GM19023 (cell line): Measurements from ENCODE around the gene RYR2.

Experiments used
- ATAC-seq: cut with Tn5 transposase; IDR thresholded peaks from one replicate; pipeline ENCODE4 v1.9.1; 2021; ENCODE audit warnings: mild to moderate bottlenecking, moderate library complexity; ENCODE audit not compliant: unreplicated experiment

Gene RYR2

GRCh38 chr1:237041795-237042525 is at the start of gene RYR2:
Gene RYR2, plus strand, starts transcription at chr1:237042184. Its CDS starts 338 bp downstream, at chr1:237042522.
- no peak for ATAC-seq

- no peak for ATAC-seq
Measured at GRCh38 chr1:236992449-236992848, 49.5 kb upstream of the RYR2 start.

GRCh38 chr1:236994450-236994849 is 47.5 kb upstream of the RYR2 start:
- ATAC-seq = no peak

- no peak for ATAC-seq
Measured at GRCh38 chr1:236997361-236997760, 44.6 kb upstream of the RYR2 start.

GRCh38 chr1:236997882-236998281 is 44.1 kb upstream of the RYR2 start:
- no peak for ATAC-seq

GRCh38 chr1:236998546-236998945 is 43.4 kb upstream of the RYR2 start:
- ATAC-seq = no peak

GRCh38 chr1:237000191-237000590 is 41.8 kb upstream of the RYR2 start:
- ATAC-seq = no peak

- ATAC-seq = no peak
Measured at GRCh38 chr1:237003516-237003915, 38.5 kb upstream of the RYR2 start.

GRCh38 chr1:237004116-237004515 is 37.9 kb upstream of the RYR2 start, which contains the start of gene MT1HL1:
Gene MT1HL1, minus strand, starts transcription at chr1:237004441. Its CDS starts 69 bp downstream, at chr1:237004372.
- no peak for ATAC-seq

GRCh38 chr1:237005674-237006073 is 36.3 kb upstream of the RYR2 start:
- no peak for ATAC-seq

- ATAC-seq = no peak
Measured at GRCh38 chr1:237007147-237007881, 34.7 kb upstream of the RYR2 start.

GRCh38 chr1:237009611-237010010 is 32.4 kb upstream of the RYR2 start:
- ATAC-seq = no peak

- ATAC-seq = no peak
Measured at GRCh38 chr1:237011432-237011831, 30.6 kb upstream of the RYR2 start.

- ATAC-seq = no peak
Measured at GRCh38 chr1:237012361-237012760, 29.6 kb upstream of the RYR2 start.

GRCh38 chr1:237012788-237013383 is 29.1 kb upstream of the RYR2 start:
- no peak for ATAC-seq

- no peak for ATAC-seq
Measured at GRCh38 chr1:237013608-237014007, 28.4 kb upstream of the RYR2 start.

- ATAC-seq = no peak
Measured at GRCh38 chr1:237016626-237017025, 25.4 kb upstream of the RYR2 start.

GRCh38 chr1:237018896-237019295 is 23.1 kb upstream of the RYR2 start:
- no peak for ATAC-seq

GRCh38 chr1:237025358-237026074 is 16.5 kb upstream of the RYR2 start:
- ATAC-seq = no peak

GRCh38 chr1:237029240-237029639 is 12.7 kb upstream of the RYR2 start:
- no peak for ATAC-seq

GRCh38 chr1:237029850-237030535 is 12.0 kb upstream of the RYR2 start:
- no peak for ATAC-seq
